GM18526 (cell line): ENCODE data around the gene BAD.
A peak's percentile ranks its signal among the peaks of the same experiment; 100 is the strongest.

Experiments
- POLR2A ChIP-seq: IDR thresholded peaks from 3 replicates; pipeline ENCODE4 v1.6.1; 2011; ENCODE audit not compliant: insufficient read length; ENCODE audit errors: extremely low read depth

The BAD gene

DNA sequence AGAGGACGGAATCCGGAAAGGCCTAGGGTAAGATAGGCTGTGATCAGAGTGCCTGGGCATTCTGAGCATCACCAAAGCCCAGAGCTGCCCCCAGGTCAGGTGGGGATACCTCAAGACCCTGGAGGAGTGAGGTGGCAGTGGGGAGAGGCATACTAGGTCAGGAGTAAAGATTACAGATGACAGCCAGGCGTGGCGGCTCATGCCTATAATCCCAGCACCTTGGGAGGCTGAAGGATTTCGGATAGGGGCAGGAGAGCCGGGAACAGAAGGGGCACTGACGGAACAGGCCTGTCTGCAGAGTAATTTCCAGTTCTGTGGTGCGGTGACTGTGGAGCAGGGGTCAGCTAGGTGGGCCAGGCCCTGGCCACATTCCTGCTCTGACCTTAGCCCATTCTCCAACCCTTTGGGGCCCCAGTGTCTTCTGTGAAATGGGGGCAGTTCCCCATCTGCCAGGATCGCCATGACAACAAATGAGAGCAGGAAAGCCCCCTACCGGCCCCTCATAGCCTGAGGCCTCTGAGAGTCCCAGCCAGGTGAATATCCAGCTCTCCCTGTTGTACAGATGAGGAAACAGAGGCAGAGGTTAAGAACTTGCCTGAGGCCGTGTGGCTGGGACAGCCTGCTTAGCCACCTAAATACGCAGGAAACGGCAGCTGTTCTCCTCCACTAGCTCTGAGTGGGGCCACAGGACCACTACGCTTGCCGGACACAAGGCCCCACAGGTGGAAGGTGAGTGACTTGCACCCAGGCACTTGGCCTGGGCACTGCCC lies 9.2 kb downstream of the BAD start:
- no peak for TF ChIP-seq POLR2A

DNA sequence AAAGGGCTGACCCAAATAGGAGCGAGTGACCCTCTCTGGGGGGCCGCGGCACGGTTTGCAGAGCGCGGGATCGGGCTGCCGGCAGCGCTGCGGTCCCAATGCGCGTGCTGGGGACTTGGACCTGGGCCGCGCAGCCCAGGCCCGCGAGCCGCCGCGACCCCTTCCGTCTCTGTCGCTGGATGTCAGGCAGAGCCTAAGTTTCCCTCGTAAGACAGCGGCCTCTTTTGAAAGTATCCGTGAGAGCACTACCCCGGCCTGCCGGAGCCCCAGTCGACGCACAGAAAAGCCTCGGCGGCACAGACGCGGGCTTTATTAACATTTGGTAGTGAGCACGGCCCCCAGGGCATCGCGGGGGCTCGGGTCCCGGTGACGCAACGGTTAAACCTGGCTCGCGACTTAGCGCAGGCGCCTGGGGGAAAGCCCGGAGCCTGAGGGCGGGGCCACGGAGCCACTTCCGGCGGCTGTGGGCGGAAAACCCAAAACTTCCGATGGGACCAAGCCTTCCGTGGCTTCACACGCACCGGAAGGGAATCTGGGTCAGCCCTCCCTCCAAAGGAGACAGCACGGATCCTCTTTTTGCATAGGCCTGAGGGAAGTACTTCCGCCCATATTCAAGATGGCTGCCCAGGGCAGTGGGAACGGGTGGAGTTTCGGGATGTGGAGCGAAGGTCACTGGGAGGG lies 14.8 kb downstream of the BAD start:
- TF ChIP-seq POLR2A: peak; percentile 67

DNA sequence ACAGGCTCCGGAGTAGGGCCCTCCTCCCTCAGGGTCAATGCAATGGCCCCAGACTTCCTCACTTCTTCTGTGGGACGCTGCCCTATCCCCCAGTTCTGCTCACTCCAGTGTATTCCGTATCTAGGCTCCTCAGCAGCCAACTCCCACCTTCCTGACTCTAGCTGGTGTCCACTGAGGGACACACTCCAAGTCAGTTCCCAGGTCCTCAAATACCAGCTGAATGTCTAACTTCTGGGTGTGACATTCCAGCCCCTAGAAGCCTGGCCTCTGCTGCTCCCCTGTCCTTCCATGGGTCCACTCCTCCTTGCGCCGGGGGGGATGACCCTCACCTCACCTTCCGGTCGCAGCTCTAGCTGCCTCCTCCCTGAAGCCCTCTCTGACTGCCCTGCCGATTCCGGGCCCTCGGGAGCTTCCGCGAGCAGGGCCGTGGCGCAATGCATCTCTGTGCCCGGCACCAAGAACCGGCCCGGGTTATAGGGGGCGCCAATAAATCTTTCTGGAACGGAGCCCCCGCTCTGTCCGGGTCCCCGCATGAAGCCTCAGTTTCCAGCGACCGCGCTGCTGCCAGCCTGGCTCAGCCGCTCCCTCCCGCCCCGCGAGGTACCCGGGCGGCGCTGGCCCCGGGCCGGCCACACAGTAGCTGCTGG lies 15.4 kb downstream of the BAD start:
- TF ChIP-seq POLR2A: no peak

DNA sequence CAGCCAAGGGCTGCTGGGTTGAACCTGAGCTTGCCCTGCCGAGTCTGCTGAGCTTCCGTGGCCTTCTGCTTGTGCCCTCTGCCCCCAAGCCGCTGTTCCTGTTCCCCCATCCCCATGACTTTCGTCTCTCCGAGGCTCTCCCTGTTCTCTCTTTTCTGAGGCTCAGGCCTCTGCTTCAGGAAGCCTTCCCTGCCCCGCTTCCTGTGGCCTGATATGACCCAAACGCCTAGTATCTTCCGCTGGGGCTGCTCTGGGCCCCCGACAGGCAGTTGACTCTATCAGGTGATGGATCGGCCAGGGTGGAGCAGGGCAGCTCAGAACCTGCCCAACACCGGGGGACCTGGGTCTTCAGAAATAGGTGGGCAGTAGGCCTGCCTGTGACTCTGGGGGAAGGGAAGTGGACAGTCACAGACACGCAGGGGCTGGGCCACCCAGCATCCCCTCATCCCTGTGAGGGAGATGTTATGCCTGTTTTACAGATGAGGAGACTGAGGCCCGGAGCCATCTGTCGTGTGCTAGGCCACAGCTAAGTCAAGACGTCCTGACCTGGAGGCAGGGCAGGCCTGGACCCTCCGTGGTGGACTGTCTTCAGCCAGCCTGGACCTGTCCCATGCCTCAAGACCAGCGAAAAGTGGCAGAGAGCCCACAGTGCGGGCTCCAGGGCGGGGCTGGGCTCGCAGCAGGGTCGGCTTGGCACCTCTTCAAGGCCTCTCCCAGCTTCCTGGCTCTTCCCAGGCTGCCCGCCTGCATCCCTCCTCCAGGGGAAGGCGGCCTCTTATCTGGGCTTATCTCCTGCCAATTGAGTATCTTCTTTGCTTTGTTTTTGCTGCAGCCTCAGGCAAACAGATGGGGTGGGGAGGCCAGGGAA lies 16.2 kb downstream of the BAD start:
- TF ChIP-seq POLR2A: no peak

DNA sequence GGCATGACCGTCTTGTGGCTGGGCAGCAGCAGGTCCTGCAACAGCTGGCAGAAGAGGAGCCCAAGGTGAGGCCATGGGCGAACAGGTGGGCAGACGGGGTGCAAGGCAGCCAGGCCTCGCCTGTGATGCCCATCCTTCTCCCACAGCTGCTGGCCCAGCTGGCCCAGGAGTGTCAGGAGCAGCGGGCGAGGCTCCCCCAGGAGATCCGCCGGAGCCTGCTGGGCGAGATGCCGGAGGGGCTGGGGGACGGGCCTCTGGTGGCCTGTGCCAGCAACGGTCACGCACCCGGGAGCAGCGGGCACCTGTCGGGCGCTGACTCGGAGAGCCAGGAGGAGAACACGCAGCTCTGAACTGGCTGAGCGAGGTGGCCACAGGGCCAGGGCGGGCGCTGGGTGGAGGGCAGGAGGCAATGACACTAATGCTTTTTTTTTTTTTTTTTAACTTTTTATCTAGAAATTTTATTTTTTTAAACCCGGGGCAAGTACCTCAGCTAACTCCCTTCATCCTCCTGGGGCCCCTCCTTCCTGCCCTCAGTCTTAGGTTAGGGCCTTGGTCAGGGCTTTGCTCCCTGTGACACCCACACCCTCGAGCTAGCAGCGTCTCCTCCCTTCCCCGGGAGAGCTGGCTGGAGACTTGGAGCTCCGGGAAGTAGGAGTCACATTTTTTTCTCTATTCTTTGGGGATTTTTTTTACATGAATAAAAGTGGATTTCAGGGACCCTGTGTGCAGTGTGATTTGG lies 17.1 kb downstream of the BAD start:
- no peak for TF ChIP-seq POLR2A

DNA sequence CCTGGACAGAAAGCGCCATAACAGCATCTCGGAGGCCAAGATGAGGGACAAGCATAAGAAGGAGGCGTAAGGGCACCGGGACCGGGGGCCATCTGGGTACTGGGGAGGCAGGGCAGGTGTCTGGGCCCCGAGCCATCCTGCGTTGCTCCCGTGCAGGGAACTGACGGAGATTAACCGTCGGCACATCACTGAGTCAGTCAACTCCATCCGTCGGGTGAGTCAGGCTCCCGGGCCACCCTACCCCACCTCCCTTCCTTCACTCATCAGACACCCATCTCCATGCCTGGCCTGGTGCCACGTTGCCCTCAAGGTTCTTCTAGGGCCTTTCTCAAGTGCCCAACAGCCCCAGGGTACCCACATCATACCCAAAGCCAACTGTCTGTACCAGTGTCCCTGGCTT lies 18.1 kb downstream of the BAD start:
- no peak for TF ChIP-seq POLR2A

DNA sequence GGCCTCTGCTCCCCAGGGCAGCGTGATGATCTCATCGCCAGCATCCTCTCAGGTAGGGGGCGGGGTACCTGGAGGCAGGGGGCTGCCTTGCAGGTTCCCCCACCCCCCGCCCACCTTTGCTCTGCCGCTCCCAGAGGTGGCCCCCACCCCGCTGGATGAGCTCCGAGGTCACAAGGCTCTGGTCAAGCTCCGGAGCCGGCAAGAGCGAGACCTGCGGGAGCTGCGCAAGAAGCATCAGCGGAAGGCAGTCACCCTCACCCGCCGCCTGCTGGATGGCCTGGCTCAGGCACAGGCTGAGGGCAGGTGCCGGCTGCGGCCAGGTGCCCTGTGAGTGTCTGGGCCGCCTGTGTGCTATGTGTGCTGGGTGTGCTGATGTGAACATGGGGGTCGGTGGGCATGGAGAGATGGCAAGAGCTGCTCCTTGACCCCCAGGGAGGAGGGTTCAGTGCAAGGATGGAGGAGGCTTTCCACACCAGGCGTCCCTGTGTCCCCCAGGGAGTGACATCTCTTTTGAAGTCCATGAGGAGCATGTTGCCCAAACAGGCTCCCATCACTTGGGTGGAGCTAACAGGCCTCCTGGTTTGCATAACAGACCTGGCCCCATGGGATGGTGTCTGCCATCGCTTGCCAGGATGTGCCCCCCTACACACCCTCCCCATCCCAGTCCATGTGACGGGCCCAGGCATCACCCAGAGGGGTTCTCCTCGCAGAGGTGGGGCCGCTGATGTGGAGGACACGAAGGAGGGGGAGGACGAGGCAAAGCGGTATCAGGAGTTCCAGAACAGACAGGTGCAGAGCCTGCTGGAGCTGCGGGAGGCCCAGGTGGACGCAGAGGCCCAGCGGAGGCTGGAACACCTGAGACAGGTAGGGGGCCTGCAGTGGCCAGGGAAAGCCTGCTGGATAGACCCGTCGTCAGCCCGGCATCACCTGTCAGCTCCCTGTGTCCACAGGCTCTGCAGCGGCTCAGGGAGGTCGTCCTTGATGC lies 19.0 kb downstream of the BAD start:
- no peak for TF ChIP-seq POLR2A

DNA sequence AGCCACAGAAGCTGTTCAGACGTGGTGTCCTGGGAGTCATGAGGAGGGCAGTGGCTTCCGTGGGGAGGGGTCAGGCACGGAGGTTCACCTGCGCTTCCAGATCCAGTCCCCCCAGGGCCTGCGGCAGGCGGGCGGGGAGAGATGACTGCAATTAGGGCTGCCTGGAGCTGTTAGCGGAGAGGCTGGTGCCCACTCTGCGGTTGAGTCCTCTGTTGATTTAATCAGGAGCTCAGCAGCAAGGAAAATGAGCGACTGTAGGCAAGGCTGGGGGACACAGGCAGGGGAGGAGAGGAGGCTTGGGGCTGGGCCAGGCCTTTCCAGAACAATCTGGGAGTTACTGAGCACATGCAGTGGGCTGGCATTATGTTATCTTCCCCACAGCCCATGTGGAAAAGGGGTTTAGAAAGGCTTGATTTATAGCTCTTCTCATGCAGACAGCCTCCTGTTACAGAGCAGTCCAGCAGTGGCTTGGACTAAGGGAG lies 20.1 kb downstream of the BAD start:
- TF ChIP-seq POLR2A: no peak

DNA sequence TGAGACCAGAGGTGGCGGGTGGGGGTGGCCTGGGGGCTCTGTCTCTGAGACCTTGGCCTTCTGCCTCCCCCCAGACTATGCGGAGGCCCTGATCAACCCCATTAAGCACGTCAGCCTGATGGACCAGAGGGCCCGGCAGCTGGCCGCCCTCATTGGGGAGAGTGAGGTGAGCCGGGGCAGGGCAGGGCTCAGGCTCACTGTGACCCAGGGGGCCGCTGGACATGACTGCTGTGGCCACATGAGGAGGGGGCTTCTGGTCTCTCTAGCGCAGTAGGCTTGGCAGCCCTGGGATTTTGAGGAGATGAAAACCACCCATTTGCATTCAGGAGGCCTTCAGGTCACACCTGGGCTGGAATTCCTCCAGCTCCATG lies 20.5 kb downstream of the BAD start:
- no peak for TF ChIP-seq POLR2A

DNA sequence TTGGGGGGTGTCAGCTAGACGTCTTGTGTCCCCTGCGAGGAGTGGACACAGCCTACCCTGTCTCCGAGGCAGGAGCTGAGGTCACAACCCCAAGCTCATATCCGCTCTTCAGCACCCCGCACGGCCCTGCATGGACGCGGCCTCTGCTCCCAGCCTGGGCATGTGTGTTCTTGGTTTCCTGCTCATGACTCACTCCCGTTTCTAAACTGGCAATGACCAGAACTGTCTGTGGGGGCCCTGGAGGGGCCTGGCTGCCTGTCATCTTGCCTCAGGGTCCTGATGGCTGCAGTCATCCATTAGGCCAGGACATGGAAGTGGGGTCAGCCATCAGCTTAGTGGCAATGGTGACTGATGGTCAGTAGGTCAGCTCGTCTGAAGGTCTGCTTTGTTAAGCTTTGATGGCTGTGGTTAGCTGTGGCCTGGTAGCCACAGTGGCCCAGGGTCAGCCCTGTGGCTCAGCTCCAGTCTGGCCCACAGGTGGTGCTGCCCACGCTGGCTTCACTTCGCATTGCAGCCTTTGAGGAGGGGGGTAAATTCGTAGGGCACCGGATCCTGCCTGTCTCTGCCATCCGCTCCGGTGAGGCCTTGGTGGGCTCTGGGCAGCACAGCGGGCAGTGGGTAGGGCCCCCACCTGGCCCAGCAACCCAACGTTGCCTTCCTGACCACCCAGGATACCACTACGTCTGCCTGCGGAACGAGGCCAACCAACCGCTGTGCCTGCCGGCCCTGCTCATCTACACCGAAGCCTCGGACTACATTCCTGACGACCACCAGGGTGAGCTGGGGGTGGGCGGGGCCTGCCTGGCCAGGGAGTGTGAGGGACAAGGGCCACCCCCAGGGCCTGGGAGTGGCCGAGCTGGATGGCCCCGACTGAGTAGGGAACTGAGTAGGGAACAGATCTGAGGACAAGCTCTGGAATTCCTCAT lies 21.2 kb downstream of the BAD start:
- TF ChIP-seq POLR2A: no peak

DNA sequence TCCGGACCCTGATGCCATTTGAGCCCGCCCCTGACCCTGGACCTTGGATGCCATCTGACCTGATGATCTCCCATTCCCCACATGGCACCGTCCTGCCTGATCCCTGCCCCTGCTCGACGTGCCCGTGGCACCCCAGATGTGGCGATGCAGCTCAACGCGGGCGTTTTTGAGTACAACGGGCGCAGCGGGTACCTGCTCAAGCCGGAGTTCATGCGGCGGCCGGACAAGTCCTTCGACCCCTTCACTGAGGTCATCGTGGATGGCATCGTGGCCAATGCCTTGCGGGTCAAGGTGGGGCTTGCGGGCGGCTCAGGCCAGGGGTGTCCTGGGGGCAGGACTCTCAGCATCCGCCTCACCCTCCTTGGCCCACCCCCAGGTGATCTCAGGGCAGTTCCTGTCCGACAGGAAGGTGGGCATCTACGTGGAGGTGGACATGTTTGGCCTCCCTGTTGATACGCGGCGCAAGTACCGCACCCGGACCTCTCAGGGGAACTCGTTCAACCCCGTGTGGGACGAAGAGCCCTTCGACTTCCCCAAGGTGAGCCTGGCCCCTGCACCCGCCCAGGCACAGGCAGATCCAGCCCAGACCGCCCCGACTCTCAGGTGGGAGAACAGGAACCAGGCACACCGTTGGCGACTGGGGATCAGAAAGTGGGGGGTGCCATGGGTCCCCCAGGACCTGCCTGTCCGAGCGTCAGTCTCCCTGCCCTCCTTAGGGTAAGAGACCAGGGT lies 22.0 kb downstream of the BAD start:
- TF ChIP-seq POLR2A: no peak
